GM12865 (cell line): Measurements from ENCODE around the gene KLF13.
A peak's percentile ranks its signal among the peaks of the same experiment; 100 is the strongest.

Experiments
- DNase-seq: peaks from one replicate; pipeline ENCODE4 v3.0.0; 2010; ENCODE audit warnings: low read depth
- H3K4me3 ChIP-seq: 2 replicates; pipeline ENCODE4 v1.5.1; 2011; ENCODE audit warnings: mild to moderate bottlenecking, low read depth, low read length, control low read depth
- CTCF ChIP-seq: IDR thresholded peaks from 2 replicates; pipeline ENCODE4 v1.5.1; 2011; ENCODE audit warnings: low read length, control low read depth, low read depth, inconsistent platforms; ENCODE audit not compliant: insufficient read depth; ENCODE audit errors: missing control alignments

The KLF13 gene

GRCh38 chr15:31342781-31343626 lies 16.4 kb downstream of the KLF13 start:
- no peak for DNase-seq
- H3K4me3 ChIP-seq = no peak overlapping the region
- TF ChIP-seq CTCF = no peak

DNA sequence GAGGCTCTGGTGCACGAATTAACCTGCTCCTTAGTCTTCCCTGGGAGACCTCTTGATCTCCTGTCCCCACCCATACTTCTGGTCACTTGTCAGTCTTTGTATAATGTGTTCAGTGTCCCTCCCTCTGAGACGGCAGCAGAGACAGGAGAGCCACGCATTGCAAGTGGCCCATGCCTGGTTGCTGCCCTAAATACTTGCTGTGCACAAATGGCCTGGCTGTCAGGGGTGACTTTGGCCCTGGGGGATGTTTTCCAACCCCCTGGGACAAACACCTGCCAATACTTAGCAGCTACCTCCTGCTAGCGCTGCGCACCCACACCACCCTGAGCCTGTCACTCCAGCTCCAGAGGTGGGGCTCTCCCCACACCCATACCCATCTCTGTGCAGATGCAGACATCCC lies 17.2 kb downstream of the KLF13 start:
- no peak for TF ChIP-seq CTCF
- no peak overlapping the region for H3K4me3 ChIP-seq
- DNase-seq = no peak

DNA sequence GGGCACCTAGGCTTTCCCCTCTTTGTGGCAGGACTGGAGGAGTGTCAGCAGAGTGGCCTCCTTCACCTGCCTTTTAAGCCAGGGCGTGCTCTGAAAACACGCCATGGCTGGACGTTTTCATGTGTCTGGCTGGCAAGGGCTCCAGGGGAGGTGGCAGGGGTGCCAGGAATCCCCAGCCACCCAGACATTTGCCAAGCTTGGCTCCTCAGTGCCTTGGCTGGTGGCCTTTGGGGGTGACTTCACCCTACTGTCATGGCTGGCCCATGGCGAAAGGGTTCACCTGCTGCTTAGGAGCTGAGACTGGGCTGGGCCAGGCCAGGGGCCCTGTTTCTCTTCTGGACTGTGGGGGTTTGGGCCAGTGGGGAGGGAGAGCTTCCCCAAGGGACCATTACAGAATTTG lies 17.6 kb downstream of the KLF13 start:
- H3K4me3 ChIP-seq = no peak overlapping the region
- TF ChIP-seq CTCF = no peak
- DNase-seq = no peak

DNA sequence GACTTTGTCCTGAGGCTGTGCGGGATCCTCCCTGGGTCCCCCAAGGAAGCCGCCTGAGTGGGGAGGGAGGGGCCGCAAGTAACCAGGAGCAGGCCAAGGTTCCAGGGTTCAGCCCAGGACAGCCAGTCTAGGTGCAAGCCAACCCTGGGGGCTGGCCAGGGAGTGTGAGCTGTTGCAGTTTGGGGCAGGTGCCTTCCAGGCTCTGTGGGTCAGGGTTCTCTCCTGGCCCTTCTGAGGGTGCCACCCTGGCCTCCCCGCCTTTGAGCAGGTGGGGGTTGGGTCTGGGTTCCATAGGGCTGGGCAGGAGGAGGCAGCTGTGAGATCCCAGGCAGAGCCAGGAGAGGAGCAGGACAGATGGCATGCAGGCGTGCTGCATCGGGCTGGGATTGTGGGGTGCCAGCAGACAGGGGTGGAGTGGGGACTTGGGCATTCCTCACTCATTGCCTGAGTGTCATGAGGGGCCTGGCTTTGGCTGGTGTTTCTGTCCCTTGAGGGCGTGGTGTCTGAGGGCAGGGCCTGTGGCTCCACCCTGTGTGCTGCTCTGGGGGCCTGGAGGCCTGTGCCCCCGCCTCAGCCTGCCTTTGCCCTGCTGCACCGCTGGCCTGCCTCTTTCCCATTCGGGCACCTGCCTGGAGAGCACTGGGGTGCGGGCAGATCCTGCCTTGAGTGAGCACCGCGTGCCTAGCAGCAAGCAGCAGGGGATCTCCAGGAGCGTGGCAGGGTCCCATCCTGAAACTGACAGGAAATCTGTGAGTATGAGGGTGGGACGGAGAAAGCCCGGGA lies 18.4 kb downstream of the KLF13 start:
- no peak for TF ChIP-seq CTCF
- peak overlapping the region; percentile 75 for H3K4me3 ChIP-seq
- DNase-seq = peak; percentile 76

DNA sequence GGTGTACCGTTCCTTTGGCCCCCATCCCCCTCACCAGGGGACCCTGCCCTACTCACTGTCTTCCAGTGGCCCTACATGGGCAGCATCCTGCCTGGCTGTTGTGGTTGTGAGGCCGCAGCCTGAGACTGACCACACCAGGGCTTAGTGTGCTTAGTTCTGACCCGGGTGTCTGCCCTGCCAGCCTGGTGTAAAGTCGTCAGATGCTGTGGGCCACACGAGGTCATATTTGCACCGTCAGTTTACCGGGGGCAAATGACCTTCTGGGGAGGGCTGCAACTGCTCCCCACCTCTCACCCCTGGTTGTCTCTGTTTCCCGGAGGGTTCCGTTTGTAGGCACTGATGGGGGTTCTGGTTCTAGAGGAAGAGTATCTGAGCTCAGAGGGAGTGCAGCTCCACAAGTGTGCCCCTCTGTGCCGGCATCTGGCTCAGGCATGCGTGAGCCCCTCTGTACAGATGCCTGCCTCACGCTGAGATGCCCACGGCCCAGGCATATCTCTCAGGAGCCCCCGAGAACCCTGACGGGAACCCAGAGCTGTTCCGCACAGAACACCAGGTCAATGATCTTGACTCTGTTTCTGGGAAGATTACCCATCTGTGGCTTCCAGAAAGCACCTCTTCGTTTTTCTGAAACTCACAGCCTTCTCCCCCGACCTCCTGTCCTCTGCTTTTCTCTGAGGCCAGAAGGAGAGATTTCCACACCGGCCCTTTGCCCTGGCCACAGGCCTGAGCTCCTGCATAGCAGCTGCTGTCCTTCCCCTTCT lies 19.2 kb downstream of the KLF13 start:
- peak; percentile 69 for DNase-seq
- TF ChIP-seq CTCF = no peak
- H3K4me3 ChIP-seq = peak overlapping the region; percentile 75

DNA sequence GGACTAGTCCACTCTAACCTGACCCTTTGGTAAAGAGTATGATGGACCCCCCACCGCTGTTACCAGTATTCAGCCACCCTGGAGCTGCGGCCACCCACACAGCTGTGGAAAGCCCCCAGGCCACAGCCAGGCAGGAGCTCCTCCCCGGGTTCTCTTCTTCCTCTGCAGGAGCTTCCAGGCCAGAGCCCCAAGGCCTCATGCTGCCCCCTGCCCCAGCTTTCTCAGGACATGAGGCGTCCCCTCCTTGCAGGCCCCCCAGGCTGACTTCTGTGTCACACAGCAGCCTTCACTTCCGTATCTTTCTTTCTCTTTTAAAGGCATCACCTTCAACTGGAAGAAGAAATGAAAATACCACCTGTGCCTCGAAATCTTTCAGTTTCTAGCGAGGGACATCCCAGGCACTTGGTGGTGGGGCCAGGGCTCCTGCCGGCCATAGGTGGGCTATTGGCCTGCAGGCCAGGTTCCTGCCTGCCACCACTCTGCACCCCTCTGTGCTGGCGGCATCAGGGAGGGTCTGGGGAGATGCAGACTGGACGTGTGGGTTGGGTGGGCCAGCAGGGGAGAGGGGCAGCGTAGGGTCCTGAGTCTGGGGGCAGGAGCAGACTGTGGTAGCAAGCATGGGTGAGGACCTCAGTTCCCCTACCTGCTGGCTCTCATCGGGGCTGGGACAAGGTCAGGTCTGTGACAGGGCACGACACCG lies 19.9 kb downstream of the KLF13 start:
- TF ChIP-seq CTCF = no peak
- peak; percentile 84 for DNase-seq
- H3K4me3 ChIP-seq = peak overlapping the region; percentile 75
